ENCODE results near the gene KRT82.
"Not testable (repeated sequence)": the region's sequence is repeated elsewhere in the genome, so short reads cannot be mapped to it uniquely, and the experiment has no call there.

Gene KRT82

DNA sequence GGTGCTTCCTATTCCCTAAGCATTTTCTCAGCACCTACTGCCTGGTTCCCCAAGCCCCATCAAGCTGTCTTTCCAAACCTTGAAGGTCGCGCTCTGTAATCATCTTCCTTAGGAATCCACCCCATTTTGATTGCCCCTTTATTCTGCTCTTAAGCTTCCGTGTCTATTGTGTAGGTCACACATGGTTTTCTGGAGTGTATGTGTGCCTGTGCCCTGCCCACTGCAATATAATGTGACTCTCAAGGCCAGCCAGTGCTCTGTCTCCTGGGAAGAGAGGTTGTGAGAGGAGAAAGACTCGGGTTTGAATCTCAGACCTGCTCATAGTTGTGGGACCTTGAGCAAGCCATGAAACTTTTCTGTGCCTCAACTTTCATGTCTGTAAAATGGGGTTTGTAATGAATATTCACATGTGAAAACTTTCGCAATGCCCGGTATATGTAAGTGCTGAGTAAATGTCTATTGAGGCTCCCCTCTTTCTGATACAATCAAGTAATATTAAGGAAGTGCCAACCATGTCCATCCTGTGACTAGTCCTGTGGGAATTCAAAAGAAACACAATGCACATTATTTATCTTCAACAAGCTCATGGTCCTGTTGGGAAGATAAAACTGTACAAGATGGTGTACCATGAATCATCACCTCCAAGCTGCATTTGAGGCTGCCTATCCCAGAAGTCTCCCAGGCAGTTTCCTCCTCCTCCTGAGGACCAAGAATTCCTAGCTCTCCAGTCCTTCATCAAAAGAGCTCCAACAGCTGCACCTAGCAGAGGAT lies 28.8 kb upstream of the KRT82 start:
- DNase-seq = no peak

GRCh38 chr12:52434081-52434733 lies 28.1 kb upstream of the KRT82 start, which contains the start of gene KRT75:
KRT75 (minus strand) TSS chr12:52434371; CDS start chr12:52434304, 67 bp downstream.
- DNase-seq = no peak

DNA sequence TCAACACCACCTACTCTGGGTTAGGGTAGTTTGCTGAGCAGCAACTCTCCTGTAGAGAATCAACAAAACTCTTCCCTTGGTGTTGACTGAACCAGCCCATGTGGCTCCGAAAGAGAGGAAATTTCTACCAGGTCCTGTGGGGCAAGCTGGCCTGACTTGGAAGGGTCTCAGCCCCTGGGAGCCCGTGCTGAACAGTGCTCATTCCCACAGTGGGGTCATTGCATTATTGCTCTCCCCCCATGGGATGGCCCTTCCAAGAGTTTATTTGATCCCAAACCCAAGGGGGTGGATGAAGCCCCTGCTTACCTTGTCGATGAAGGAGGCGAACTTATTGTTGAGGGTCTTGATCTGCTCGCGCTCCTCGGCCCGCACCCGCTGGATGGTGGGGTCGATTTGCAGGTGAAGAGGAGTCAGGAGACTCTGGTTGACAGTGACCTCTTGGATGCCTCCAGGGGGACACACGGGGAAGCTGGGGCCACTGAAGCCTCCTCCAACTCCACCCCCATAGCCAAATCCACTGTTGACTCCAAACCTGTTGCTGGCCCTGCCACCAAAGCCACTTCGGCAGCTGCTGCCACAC lies 27.5 kb upstream of the KRT82 start:
- DNase-seq = no peak

DNA sequence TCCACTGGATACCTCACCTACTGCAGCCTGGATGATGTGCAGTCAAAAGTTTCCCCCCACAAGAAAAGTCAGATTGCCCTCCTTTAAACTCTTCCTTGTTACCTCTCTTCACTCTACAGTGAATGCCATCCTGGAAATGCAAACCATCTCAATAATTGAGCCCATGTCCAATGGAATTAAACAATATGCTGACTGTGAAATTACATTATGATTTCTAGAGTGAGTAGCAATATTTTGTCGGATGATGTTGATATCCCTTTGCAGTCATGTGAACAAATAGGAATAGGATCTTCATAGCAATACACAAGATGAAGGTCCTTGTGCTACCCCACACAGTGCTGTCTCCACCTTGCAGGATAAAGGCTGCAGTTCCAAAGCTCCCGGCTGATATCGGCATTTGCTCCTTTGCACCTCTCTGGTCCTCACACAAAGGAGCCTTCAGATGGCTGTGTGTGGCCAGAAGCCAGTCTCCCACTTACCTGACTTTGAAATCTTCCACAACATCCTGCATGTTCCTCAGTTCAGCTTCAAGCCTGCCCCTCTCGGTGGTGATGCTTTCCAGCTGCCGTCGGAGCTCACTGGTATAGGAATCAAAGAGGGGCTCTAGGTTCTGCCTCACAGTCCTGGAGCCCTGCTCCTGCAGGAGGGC lies 26.5 kb upstream of the KRT82 start:
- DNase-seq = no peak

DNA sequence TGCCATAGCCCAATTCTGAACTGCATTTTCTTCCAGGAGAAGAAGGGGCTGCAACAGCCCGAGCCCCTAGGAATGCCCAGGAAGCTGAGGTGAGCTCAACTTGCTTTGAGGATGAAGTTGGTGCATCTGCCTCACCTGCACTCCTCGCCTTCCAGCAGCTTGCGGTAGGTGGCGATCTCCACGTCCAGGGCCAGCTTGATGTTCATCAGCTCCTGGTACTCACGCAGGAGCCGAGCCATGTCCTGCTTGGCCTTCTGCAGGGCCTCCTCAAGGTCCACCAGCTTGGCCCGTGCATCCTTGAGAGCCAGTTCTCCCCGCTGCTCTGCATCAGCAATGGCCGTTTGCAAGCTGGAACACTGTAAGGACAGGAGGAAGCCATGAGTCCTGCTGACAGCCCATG lies 22.0 kb upstream of the KRT82 start:
- no peak for DNase-seq

GRCh38 chr12:52427083-52427482 lies 20.9 kb upstream of the KRT82 start:
- no peak for DNase-seq

- DNase-seq = no peak
These were observed 19.9 kb upstream of the KRT82 start for GRCh38 chr12:52426034-52426433.

DNA sequence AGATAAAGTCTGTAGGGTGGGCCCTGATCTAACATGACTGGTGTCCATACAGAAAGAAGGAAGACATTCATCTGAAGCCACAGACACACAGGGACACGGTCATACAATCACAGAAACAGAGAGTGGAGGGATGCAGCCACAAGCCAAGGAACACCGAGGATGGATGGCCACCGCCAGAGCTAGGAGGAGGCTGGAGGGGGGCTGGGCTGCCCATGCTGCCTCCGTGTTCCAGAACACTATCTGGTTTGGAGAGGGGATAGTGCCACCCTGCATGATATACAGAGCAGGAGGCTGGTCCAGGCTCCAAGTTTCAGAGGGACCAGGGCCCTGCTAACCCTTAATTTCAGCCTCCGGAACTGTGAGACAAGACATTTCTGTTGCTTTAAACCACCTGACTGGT lies 19.3 kb upstream of the KRT82 start:
- DNase-seq = no peak

GRCh38 chr12:52423661-52424500 lies 17.7 kb upstream of the KRT82 start:
- no peak for DNase-seq

GRCh38 chr12:52423035-52423434 lies 16.9 kb upstream of the KRT82 start:
- no peak for DNase-seq

DNA sequence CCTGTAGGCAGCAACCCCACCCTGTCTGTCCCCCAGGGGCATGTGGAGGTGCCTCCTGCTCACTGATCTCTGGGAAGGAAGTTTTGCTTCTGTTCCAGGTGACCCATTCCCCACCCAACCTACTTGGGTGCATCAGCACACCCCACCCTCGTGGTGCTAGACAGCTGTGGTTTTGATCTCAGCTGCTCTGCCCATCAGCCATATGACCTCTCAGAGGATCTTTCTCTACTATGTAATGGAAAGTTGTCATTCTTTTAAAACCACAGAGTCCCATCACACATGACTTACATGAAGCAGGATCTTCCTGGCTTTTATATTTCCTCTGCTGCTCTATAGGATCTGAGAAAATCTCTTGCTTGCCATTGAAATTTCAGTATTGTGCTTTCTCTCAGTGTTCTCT lies 13.5 kb upstream of the KRT82 start:
- no peak for DNase-seq

GRCh38 chr12:52418576-52419110 lies 12.5 kb upstream of the KRT82 start:
- DNase-seq = no peak

- no peak for DNase-seq
These were observed 11.6 kb upstream of the KRT82 start for GRCh38 chr12:52417740-52418139.

DNA sequence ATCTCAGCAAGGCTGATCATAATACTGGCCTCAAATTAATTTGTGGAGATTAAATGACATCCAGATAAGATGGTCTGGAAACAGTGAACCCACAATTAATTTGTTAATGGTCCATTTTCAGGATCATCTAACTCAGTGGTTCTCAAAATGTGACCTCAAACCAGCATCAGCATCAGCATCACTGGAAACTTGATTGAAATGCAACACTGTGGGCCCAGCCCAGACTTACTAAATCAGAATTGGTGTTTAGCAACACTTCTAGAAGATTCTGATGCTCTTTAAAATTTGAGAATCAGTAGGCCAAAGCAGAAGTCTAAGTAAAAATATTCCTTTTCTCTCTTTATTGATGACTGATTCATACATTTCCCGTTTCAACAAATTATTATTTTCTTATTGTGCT lies 10.7 kb upstream of the KRT82 start:
- DNase-seq = no peak

- DNase-seq = no peak
These were observed 10.0 kb upstream of the KRT82 start for GRCh38 chr12:52415870-52416750.

DNA sequence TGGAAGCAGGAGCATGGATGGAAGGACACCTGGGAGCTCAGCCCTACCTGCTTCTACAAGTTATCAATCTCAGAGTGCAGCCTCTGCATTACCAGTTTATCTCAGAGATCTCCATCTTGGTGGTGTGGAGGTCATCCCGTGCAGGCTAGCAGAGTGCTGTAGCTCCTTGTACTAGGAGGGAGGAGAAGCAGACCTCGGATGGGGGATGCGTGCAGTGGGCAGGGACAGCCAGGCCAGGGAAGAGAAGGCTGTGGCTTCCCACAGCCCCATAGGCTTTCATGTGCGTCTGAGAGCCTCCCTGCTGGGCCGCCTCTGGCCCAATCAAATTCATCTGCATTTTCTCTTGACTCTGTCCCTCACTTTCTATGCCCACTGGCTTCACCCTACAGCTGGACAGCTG lies 8.8 kb upstream of the KRT82 start:
- no peak for DNase-seq

GRCh38 chr12:52413782-52414345 lies 7.7 kb upstream of the KRT82 start:
- no peak for DNase-seq

DNA sequence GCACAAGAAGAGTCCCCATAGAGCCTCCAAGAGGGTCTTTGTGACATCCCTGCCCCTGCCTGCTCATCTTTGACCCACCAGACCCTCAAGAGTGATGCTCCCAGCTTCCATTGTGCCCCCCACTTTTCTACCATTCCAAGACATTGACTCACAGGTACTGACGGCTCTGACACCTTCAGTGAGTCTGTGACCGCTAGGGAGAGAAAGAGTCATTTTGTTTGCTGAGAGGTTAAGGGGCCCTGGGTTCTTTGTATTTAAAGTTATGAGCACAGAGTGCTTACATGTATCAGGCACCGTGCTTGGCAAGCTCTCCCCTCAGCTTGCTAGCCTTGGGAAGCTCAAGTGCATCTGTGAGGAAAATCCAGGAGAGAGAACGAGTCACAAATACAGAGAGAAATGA lies 7.1 kb upstream of the KRT82 start:
- no peak for DNase-seq

GRCh38 chr12:52411815-52412214 lies 5.7 kb upstream of the KRT82 start:
- no peak for DNase-seq

- DNase-seq = not testable (repeated sequence)
These were observed 4.6 kb upstream of the KRT82 start for GRCh38 chr12:52410589-52411248.

DNA sequence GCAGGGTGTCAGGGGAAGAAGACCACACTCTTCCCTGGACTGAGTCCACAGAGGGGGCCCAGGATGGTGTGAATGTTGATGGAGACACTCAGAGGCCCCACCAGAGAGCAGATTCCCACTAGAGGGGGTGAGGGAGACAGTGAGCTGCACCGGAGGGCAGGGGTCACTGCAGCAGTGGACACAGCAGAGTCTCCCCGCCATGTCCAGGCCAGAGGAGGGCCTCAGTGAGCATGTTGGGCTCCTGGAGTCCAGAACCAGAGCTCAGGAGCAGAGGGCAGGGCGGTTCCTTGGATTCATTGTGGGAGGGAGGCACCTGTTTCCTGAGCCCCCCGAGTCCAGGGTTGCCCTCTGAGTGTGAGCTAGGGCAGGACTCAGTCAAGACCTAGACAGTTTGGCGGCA lies 1.8 kb upstream of the KRT82 start:
- DNase-seq = no peak
